Stimulated activated CD8-positive, alpha-beta memory T cell treated with anti-CD3 and anti-CD28 coated beads, Interleukin-4, amount 100 ng/mL, for 48 hours (primary cell): ENCODE measurements around the gene IFITM2.
"Not testable (repeated sequence)": the region's sequence is repeated elsewhere in the genome, so short reads cannot be mapped to it uniquely, and the experiment has no call there.

Source experiments
- DNase-seq: peaks from one replicate; pipeline ENCODE4 v3.0.0-alpha.2; 2020

The IFITM2 gene

GRCh38 chr11:327581-327923 is 19.9 kb downstream of the IFITM2 start:
- DNase-seq, result no peak

GRCh38 chr11:328012-328411 is 20.4 kb downstream of the IFITM2 start:
- no peak for DNase-seq

- DNase-seq, result not testable (repeated sequence)
Observed at GRCh38 chr11:328516-329100, 21.0 kb downstream of the IFITM2 start.

- no peak for DNase-seq
Observed at GRCh38 chr11:329886-330253, 22.3 kb downstream of the IFITM2 start.

- no peak for DNase-seq
Observed at GRCh38 chr11:330307-330693, 22.7 kb downstream of the IFITM2 start.

GRCh38 chr11:330694-331357 is 23.2 kb downstream of the IFITM2 start:
- DNase-seq, result peak; percentile 67

- DNase-seq, result no peak
Observed at GRCh38 chr11:331358-332060, 23.9 kb downstream of the IFITM2 start.

- DNase-seq, result no peak
Observed at GRCh38 chr11:332651-333480, 25.2 kb downstream of the IFITM2 start.

GRCh38 chr11:333616-334263 is 26.1 kb downstream of the IFITM2 start:
- not testable (repeated sequence) for DNase-seq

GRCh38 chr11:334264-334994 is 26.8 kb downstream of the IFITM2 start:
- no peak for DNase-seq

- DNase-seq, result no peak
Observed at GRCh38 chr11:335779-336658, 28.4 kb downstream of the IFITM2 start.

- DNase-seq, result no peak
Observed at GRCh38 chr11:336659-337198, 29.1 kb downstream of the IFITM2 start.

GRCh38 chr11:337711-338110 is 30.1 kb downstream of the IFITM2 start:
- no peak for DNase-seq

GRCh38 chr11:339963-340362 is 32.3 kb downstream of the IFITM2 start:
- no peak for DNase-seq

GRCh38 chr11:340539-341512 is 33.2 kb downstream of the IFITM2 start:
- no peak for DNase-seq

GRCh38 chr11:342328-342727 is 34.7 kb downstream of the IFITM2 start:
- no peak for DNase-seq

GRCh38 chr11:344836-345578 is 37.4 kb downstream of the IFITM2 start:
- DNase-seq, result no peak

- no peak for DNase-seq
Observed at GRCh38 chr11:346529-346928, 38.9 kb downstream of the IFITM2 start.
